ENCODE data around the gene ZSCAN26. TPM values are rescaled to one million over a fixed set of nuclear protein-coding genes. Genes with fewer than 3 reads are reported as not detected.

Gene ZSCAN26
- total RNA-seq, 1 experiment from 2014 or later, result 6.6 TPM

- ChIA-PET POLR2A (interaction anchor here (0.6 to 1.6 kb wide), 5 partner anchors 14 to 157 kb away, joined by 3 to 10 read pairs (median 3); partner anchors contain the start of genes ZSCAN16 and ZSCAN26), CTCF (interaction anchor here (0.7 to 1.1 kb wide), 2 partner anchors 14 to 75 kb away, joined by 3 to 26 read pairs; partner anchors contain the start of gene ZSCAN26)
- peaks cover 14% of the 10 kb centered on the region for H3K4me1 Mint-ChIP-seq
- peaks cover 9% of the 10 kb centered on the region for H3K36me3 Mint-ChIP-seq
- DNase-seq (ENCODE audit: low spot score), result peak; percentile 92
- peak; percentile 97 for ATAC-seq
- H3K27me3 Mint-ChIP-seq (ENCODE audit: low read depth), result peaks cover 4% of the 10 kb centered on the region; the same call in 1 of the 2 replicates
- no peak within 1 kb of the TSS for H3K27ac Mint-ChIP-seq
- no peaks in the 10 kb centered on the region for H3K9me3 Mint-ChIP-seq
- H3K4me3 Mint-ChIP-seq, result peak within 1 kb of the TSS; percentile 97
- TF ChIP-seq FOXK1 (CRISPR knock-in tag; IDR thresholded peaks at IDR 0.05), result 0 out of 2 replicates have a peak, but pooled peaks have one; percentile 39
- TF ChIP-seq IRF1 (CRISPR knock-in tag; IDR thresholded peaks at IDR 0.05), result no peak
- TF ChIP-seq PRRX2 (CRISPR knock-in tag; IDR thresholded peaks at IDR 0.05), result no peak
- TF ChIP-seq SP1 (CRISPR knock-in tag; conservative IDR thresholded peaks at IDR 0.05), result peak; percentile 64
- TF ChIP-seq ESRRA (CRISPR knock-in tag; IDR thresholded peaks at IDR 0.05; ENCODE audit: borderline replicate concordance), result 0 out of 2 replicates have a peak, but pooled peaks have one; percentile 34
- TF ChIP-seq ZNF396 (CRISPR knock-in tag; IDR thresholded peaks at IDR 0.05; ENCODE audit: borderline replicate concordance), result no peak
- TF ChIP-seq NR3C1 (CRISPR knock-in tag; conservative IDR thresholded peaks at IDR 0.05; ENCODE audit: low read depth), result no peak
- no peak for TF ChIP-seq ELF4 (CRISPR knock-in tag; IDR thresholded peaks at IDR 0.05; ENCODE audit: low read depth)
- TF ChIP-seq NFE2L1 (CRISPR knock-in tag; IDR thresholded peaks at IDR 0.05), result 0 out of 2 replicates have a peak, but pooled peaks have one; percentile 23
- TF ChIP-seq PREB (CRISPR knock-in tag; IDR thresholded peaks at IDR 0.05; ENCODE audit: borderline replicate concordance), result no peak
- TF ChIP-seq ZNF532 (CRISPR knock-in tag; IDR thresholded peaks at IDR 0.05; ENCODE audit: borderline replicate concordance), result no peak
- 0 out of 2 replicates have a peak, but pooled peaks have one; percentile 71 for TF ChIP-seq KAT7 (CRISPR knock-in tag; IDR thresholded peaks at IDR 0.05; ENCODE audit: borderline replicate concordance)
- TF ChIP-seq ZBTB43 (CRISPR knock-in tag; IDR thresholded peaks at IDR 0.05), result peak; percentile 39; the same call in 1 of the 2 replicates
- TF ChIP-seq ZNF423 (CRISPR knock-in tag; IDR thresholded peaks at IDR 0.05), result peak; percentile 26; the same call in 1 of the 2 replicates
- TF ChIP-seq GRHL2 (CRISPR knock-in tag; IDR thresholded peaks at IDR 0.05; ENCODE audit: insufficient replicate concordance, severe bottlenecking), result no peak
- TF ChIP-seq CREM (CRISPR knock-in tag; IDR thresholded peaks at IDR 0.05), result peak; percentile 72
- TF ChIP-seq HMGXB4 (CRISPR knock-in tag; IDR thresholded peaks at IDR 0.05), result peak; percentile 78; the same call in 1 of the 2 replicates
- no peak for TF ChIP-seq AFF4 (CRISPR knock-in tag; IDR thresholded peaks at IDR 0.05; ENCODE audit: borderline replicate concordance)
- no peak for TF ChIP-seq ZNF512 (CRISPR knock-in tag; IDR thresholded peaks at IDR 0.05; ENCODE audit: borderline replicate concordance)
- no peak for TF ChIP-seq ZMAT4 (CRISPR knock-in tag; IDR thresholded peaks at IDR 0.05)
These were observed 14.5 kb downstream of the ZSCAN26 start, which contains the start of gene PGBD1 for GRCh38 chr6:28281288-28282064. Gene PGBD1, plus strand, starts transcription at chr6:28281572. Its CDS starts 2,242 bp downstream, at chr6:28283814.

All from WTC11 (cell line).